Suprapubic skin (tissue), 3 donors: ENCODE measurements around the gene RNF44.

Source experiments
- EP300 ChIP-seq: sonication (generic); formaldehyde crosslinking; IDR thresholded peaks from one replicate; pipeline ENCODE4 v1.6.1; 2017; ENCODE audit warnings: antibody characterized with exemption
- POLR2A ChIP-seq, 2 donors: fragments of 450-650 bp; IDR thresholded peaks; one replicate each; pipeline ENCODE4 v1.6.1; 2017; ENCODE audit warnings: antibody characterized with exemption in 2 of 2, mild to moderate bottlenecking in 2 of 2, moderate library complexity in 2 of 2
- TF ChIP-seq, protein P1 (sequence below), 2 donors: fragments of 200-600 bp in 1 of 2; fragments of 450-650 bp in 1 of 2; sonication (generic) in 1 of 2; IDR thresholded peaks; one replicate each; pipeline ENCODE4 v1.5.1; 2016 to 2019; ENCODE audit warnings: antibody characterized with exemption in 2 of 2, mild to moderate bottlenecking in 1 of 2, moderate library complexity in 1 of 2

DNA sequence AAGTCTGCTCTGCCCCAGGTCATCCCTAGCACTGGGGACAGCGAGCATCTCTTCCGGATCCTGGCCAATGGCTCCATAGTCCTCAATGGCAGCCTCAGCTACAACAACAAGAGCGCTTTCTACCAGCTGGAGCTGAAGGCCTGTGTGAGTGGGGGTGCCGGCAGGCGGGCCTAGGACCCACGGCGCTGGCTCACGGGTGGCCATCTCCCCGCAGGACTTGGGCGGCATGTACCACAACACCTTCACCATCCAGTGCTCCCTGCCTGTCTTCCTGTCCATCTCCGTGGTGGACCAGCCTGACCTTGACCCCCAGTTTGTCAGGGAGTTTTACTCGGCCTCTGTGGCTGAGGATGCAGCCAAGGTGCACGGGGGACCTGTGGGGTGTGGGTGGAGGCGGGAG, 37.9 kb upstream of the RNF44 start:
- TF ChIP-seq, protein P1, sequence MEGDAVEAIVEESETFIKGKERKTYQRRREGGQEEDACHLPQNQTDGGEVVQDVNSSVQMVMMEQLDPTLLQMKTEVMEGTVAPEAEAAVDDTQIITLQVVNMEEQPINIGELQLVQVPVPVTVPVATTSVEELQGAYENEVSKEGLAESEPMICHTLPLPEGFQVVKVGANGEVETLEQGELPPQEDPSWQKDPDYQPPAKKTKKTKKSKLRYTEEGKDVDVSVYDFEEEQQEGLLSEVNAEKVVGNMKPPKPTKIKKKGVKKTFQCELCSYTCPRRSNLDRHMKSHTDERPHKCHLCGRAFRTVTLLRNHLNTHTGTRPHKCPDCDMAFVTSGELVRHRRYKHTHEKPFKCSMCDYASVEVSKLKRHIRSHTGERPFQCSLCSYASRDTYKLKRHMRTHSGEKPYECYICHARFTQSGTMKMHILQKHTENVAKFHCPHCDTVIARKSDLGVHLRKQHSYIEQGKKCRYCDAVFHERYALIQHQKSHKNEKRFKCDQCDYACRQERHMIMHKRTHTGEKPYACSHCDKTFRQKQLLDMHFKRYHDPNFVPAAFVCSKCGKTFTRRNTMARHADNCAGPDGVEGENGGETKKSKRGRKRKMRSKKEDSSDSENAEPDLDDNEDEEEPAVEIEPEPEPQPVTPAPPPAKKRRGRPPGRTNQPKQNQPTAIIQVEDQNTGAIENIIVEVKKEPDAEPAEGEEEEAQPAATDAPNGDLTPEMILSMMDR (IDR thresholded peaks at IDR 0.05) = no peak
- no peak for TF ChIP-seq POLR2A (IDR thresholded peaks at IDR 0.05)
- no peak for TF ChIP-seq EP300
